ENCODE results near the gene CWH43. TPM values are rescaled to one million over a fixed set of nuclear protein-coding genes. Genes with fewer than 3 reads are reported as not detected.
"Not testable (repeated sequence)": the region's sequence is repeated elsewhere in the genome, so short reads cannot be mapped to it uniquely, and the experiment has no call there.

The CWH43 gene
- total and polyA plus RNA-seq, 2 of the 13 experiments (the other 11 are each of a cell fraction or from before 2014, with no cell fraction given): not detected

DNA sequence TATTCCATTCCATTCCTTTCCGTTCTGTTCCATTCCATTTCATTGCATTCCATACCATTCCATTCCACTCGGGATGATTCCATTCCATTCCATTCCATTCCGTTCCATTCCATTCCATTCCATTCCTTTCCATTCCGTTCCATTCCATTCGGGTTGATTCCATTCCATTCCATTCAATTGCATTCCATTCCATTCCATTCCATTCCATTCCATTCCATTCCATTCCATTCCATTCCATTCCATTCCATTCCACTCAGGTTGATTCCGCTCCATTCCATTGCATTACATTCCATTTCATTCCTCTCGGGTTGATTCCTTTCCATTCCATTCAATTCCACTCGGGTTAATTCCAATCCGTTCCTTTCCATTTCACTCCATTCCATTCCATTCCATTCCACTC, 111.0 kb downstream of the CWH43 start:
- WGBS (ENCODE audit: low lambda C conversion rate): 9% methylated on average over 9 of the region's 9 CpGs
- H4K20me1 ChIP-seq (ENCODE audit: insufficient read depth, low read length); H3K36me3 ChIP-seq (replicated peaks in 1 of 2; ENCODE audit: control insufficient read depth in 1 of 2, insufficient read depth in 2 of 2, low read length in 2 of 2); H3K4me3 ChIP-seq (replicated peaks in 1 of 3; ENCODE audit: insufficient read depth in 1 of 3, low read depth in 2 of 3, low read length in 3 of 3); POLR2A ChIA-PET; H3K27me3 ChIP-seq (ENCODE audit: control insufficient read depth in 1 of 2, insufficient read depth in 2 of 2, low read length in 2 of 2); H3K79me2 ChIP-seq (ENCODE audit: insufficient read depth, low read length); H3K4me1 ChIP-seq (ENCODE audit: insufficient read depth, low read length); H2AFZ ChIP-seq (ENCODE audit: low read length); H3K9ac ChIP-seq (ENCODE audit: insufficient read depth, low read depth, low read length); in situ Hi-C loops (cut with HindIII; ENCODE audit: extremely low pct_ligation_motif_present, low pct_unique_long_range_greater_than_20kb); H3K27ac ChIP-seq (ENCODE audit: extremely low read length, insufficient read depth, low read length); DNase-seq (ENCODE audit: low spot score); FAIRE-seq; CTCF ChIA-PET (ENCODE audit: low intra/inter-chr PET ratio, low total read pairs); BruUV-seq (replicated peaks); intact Hi-C loops (cut with micrococcal nuclease; ENCODE audit: unreplicated experiment); H3K4me2 ChIP-seq (ENCODE audit: low read depth, low read length): not testable (repeated sequence)
- peak; percentile 59 for ATAC-seq
- H3K9me3 ChIP-seq (ENCODE audit: low read length): peaks cover 55% of the 10 kb centered on the region

DNA sequence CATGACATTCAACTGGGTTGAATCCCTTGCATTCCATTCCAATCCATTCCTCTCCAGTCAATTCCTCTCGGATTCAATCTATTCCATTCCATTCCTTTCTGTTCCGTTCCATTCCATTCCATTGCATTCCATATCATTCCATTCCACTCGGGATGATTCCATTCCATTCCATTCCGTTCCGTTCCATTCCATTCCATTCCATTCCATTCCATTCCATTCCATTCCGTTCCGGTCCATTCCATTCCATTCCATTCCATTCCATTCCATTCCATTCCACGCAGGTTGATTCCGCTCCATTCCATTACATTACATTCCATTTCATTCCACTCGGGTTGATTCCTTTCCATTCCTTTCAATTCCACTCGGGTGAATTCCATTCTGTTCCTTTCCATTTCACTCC, 111.4 kb downstream of the CWH43 start:
- POLR2A ChIA-PET; H3K9ac ChIP-seq (ENCODE audit: insufficient read depth, low read depth, low read length); in situ Hi-C loops (cut with HindIII; ENCODE audit: extremely low pct_ligation_motif_present, low pct_unique_long_range_greater_than_20kb); H3K27ac ChIP-seq (ENCODE audit: extremely low read length, insufficient read depth, low read length); intact Hi-C loops (cut with micrococcal nuclease; ENCODE audit: unreplicated experiment); H3K4me2 ChIP-seq (ENCODE audit: low read depth, low read length); H3K4me1 ChIP-seq (ENCODE audit: insufficient read depth, low read length); FAIRE-seq; DNase-seq (ENCODE audit: low spot score); H3K27me3 ChIP-seq (ENCODE audit: control insufficient read depth in 1 of 2, insufficient read depth in 2 of 2, low read length in 2 of 2); H3K36me3 ChIP-seq (replicated peaks in 1 of 2; ENCODE audit: control insufficient read depth in 1 of 2, insufficient read depth in 2 of 2, low read length in 2 of 2); ATAC-seq; CTCF ChIA-PET (ENCODE audit: low intra/inter-chr PET ratio, low total read pairs); H3K4me3 ChIP-seq (replicated peaks in 1 of 3; ENCODE audit: insufficient read depth in 1 of 3, low read depth in 2 of 3, low read length in 3 of 3); H4K20me1 ChIP-seq (ENCODE audit: insufficient read depth, low read length); H3K79me2 ChIP-seq (ENCODE audit: insufficient read depth, low read length); BruUV-seq (replicated peaks); H2AFZ ChIP-seq (ENCODE audit: low read length): not testable (repeated sequence)
- peaks cover 54% of the 10 kb centered on the region for H3K9me3 ChIP-seq (ENCODE audit: low read length)
- 11% methylated on average over 11 of the region's 11 CpGs for WGBS (ENCODE audit: low lambda C conversion rate)

GRCh38 chr4:49098034-49098759, 112.1 kb downstream of the CWH43 start:
- DNase-seq (ENCODE audit: low spot score); H3K4me3 ChIP-seq (replicated peaks in 1 of 3; ENCODE audit: insufficient read depth in 1 of 3, low read depth in 2 of 3, low read length in 3 of 3); in situ Hi-C loops (cut with HindIII; ENCODE audit: extremely low pct_ligation_motif_present, low pct_unique_long_range_greater_than_20kb); BruUV-seq (replicated peaks); H3K4me2 ChIP-seq (ENCODE audit: low read depth, low read length); H3K36me3 ChIP-seq (replicated peaks in 1 of 2; ENCODE audit: control insufficient read depth in 1 of 2, insufficient read depth in 2 of 2, low read length in 2 of 2); POLR2A ChIA-PET; H3K79me2 ChIP-seq (ENCODE audit: insufficient read depth, low read length); H2AFZ ChIP-seq (ENCODE audit: low read length); H4K20me1 ChIP-seq (ENCODE audit: insufficient read depth, low read length); H3K27me3 ChIP-seq (ENCODE audit: control insufficient read depth in 1 of 2, insufficient read depth in 2 of 2, low read length in 2 of 2); H3K27ac ChIP-seq (ENCODE audit: extremely low read length, insufficient read depth, low read length); CTCF ChIA-PET (ENCODE audit: low intra/inter-chr PET ratio, low total read pairs); FAIRE-seq; H3K9ac ChIP-seq (ENCODE audit: insufficient read depth, low read depth, low read length); intact Hi-C loops (cut with micrococcal nuclease; ENCODE audit: unreplicated experiment); H3K4me1 ChIP-seq (ENCODE audit: insufficient read depth, low read length): not testable (repeated sequence)
- ATAC-seq: peak; percentile 22; the same call in 2 of the 3 replicates
- H3K9me3 ChIP-seq (ENCODE audit: low read length): peaks cover 56% of the 10 kb centered on the region
- WGBS (ENCODE audit: low lambda C conversion rate): 13% methylated on average over 14 of the region's 14 CpGs

Data from HepG2 (cell line).